Left lobe of liver (tissue), 2 donors: ENCODE measurements around the gene GALNTL6. TPM values are rescaled to one million over a fixed set of nuclear protein-coding genes. Genes with fewer than 3 reads are reported as not detected.

Source experiments
- ATAC-seq: fragments of 200-7000 bp; cut with Tn5 transposase; one replicate; pipeline ENCODE4 v1.9.1; 2020; ENCODE audit warnings: mild to moderate bottlenecking, moderate library complexity
- DNase-seq: peaks from one replicate; pipeline ENCODE4 v3.0.0-alpha.2; 2020; ENCODE audit warnings: low spot score
- total RNA-seq: library from RNA; stranded (reverse); gene quantifications from one replicate; pipeline ENCODE4 v1.2.1, GENCODE V29; 2021
- donor health status: DM: no; HTN: no; CAD: no; lungs with moderate emphysema.
- donor health status: DM: no; HTN: yes; CAD: no.

GALNTL6 gene
- total RNA-seq, 1 donor from 2014 or later = not detected

- ATAC-seq = no peak
- no peak for DNase-seq
These were observed 360.0 kb downstream of the GALNTL6 start for GRCh38 chr4:172173206-172173605.

DNA sequence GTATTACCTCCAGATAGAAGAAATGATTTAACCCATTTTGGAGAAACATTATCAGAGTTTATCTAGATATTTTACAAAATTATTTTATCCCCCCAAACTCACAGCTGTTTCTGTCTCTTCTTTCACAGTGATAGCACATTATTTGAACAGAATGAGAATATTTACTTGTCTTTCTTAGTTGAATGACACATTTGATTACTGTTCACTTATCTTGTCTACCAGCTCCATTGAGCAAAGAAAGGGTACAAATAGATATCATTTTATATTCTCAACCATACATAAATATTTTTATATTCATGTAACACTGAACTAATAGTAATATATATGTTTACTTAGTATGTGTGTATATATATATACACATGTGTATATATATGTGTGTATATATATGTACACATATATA, 364.2 kb downstream of the GALNTL6 start:
- ATAC-seq = no peak
- no peak for DNase-seq

GRCh38 chr4:172188248-172188988, 375.2 kb downstream of the GALNTL6 start:
- DNase-seq (no peak), ATAC-seq (no peak)

DNA sequence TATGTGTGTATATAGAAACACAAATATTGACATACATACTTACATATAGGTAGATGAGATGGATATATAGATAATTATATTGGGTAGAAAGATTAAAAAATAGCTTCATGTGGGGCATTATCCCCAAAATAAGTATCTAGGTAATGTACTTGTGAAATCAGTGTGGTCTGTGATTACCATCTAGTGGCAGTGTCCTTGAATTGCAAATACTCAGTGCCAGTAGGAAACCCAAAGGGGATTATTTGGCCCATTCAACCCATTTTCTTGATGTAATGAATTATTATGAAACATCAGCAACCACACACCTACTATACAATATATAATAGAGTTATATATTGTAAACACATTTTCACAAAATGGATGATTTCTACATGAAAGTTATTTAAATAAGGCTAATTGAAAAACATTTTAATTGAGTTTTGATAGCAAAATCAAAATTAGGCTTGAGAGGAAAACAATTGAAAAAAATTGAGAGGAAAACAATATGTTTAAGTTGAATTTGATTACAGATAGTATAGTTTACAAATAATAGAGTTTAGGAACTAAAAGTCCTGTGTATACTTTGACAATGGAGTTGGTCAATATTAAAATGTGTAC, 389.4 kb downstream of the GALNTL6 start:
- ATAC-seq (peak; percentile 38), DNase-seq (no peak)

DNA sequence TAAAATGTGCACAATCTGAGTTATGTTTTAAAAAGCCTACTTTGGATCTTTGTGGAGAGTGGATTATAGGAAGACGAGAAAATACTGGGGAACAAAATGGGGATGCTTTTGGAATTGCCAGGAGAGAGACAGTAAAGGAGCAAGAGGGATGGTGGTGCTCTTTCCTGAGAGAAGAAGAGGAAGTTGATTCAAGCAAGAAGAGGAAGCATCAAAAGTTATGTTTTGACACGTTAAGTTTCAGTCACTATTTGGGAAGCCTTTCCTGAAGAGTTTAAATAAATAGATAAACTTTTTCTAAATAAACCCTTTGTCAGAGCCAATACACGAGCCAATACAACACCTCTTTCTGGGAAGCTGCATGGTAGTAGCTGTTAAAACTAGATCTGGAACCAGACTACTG, 394.1 kb downstream of the GALNTL6 start:
- ATAC-seq = no peak

DNA sequence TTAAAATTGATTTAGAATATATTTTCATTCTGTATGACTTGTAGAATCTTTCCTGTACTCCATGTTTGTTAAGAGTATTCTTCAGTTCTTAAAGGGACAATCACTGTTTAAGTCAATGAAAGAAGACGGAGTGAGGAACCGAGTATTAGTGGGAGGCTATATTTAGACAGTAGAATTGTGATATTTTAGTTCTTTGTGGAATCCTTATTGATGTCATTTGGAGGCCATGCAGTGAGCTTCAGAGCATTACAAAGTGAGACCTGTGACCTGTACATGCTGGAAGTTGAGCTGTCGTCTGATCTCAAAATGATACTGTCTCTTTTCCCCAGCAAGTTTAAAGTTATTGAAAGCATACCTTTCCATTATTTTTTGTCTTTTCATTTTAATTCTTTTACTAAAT, 394.7 kb downstream of the GALNTL6 start:
- DNase-seq = no peak
- ATAC-seq = no peak

More for the DNA sequence above, 394.1 kb downstream of the GALNTL6 start:
- DNase-seq = no peak

DNA sequence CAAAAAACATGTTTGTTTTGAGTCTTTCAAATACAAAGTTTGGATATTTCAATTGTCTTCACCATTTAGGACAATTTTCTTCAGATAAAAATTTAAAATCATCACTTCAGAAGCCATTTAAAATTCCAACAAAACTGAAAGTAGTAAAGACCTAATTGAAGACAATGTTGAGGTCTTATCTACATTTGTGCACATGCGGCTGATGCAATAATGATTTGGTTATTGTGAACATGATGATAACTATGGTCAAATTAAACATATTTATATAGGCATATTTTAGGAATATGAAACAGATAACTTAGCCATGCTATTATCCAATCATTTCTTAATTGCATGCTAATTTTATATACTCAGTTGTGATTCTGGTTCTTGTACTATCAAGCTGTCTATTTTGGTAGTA, 407.5 kb downstream of the GALNTL6 start:
- DNase-seq (no peak), ATAC-seq (no peak)

DNA sequence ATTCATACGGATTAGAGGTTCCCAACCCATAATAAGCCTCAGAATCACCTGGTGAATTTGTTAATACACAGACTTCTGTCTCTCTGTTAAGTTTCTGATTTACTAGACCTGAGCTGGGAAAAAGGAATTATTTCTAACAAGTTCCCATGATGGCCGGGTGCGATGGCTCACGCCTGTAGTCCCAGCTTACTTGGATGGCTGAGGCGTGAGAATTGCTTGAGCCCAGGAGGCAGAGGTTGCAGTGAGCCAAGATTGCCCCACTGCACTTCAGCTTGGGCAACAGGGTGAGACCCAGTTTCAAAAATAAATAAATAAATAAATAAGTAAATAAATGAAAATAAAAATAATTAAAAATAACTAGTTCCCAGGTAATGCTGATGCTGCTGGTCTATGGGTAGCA, 412.3 kb downstream of the GALNTL6 start:
- no peak for DNase-seq
- no peak for ATAC-seq

- DNase-seq (no peak), ATAC-seq (no peak)
These were observed 419.8 kb downstream of the GALNTL6 start for GRCh38 chr4:172232966-172233365.

DNA sequence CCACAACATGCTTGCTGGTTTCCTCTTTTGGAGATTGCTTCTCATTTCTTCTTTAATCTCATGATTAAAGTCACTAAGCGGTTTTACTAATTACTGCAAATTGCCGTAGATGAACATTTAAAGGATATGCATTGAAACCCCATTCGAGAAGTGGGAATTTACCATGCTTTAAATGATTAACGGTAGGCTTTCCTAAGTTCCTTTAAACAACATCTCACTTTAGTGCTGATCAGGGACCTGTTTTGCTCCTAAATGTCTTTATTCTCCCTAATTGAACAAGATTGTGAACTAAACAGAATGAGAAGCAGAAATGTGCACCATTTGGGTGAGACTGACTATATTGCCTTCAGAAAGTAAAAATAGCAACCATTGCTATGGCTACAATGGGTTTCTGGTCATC, 430.3 kb downstream of the GALNTL6 start:
- DNase-seq = no peak
- no peak for ATAC-seq

DNA sequence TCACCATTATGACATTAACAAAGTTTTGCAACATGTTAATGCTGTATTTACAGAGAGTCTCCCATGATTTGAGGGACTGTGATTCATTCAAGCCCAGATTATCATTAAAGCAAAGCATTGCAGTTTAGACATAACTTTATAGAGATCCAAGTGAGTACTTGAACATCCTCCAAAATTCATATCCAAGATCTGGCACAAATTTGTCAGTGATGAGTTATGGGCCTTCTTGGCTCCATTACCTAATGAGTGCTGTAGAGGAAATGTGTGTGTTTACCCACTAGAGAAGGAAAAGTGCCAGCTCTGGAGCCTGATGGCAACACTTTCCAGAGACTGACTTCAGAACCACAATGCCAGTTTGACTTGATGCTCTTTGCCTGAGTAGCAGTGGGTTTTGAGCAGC, 432.3 kb downstream of the GALNTL6 start:
- DNase-seq (no peak), ATAC-seq (no peak)

GRCh38 chr4:172253409-172253808, 440.2 kb downstream of the GALNTL6 start:
- ATAC-seq = no peak
- DNase-seq = no peak

DNA sequence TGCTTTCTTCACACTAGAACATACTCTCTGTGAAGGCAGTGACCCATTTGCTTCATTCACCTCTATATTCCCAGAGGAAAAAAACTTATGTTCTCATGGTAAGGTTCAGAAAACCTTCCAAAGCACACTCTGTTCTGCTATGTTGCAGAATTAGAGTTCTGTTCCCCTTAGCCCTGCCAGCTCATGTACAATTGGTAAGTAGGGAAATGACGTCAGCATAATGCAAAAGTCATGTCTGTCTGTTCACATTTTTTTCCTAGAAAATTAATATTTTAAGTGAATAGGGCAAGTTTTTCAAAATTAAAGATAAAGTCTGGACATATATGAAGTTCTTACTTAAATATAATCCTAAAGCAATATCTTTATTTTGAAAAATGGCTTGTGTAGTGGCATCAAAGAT, 443.6 kb downstream of the GALNTL6 start:
- ATAC-seq (no peak), DNase-seq (no peak)

DNA sequence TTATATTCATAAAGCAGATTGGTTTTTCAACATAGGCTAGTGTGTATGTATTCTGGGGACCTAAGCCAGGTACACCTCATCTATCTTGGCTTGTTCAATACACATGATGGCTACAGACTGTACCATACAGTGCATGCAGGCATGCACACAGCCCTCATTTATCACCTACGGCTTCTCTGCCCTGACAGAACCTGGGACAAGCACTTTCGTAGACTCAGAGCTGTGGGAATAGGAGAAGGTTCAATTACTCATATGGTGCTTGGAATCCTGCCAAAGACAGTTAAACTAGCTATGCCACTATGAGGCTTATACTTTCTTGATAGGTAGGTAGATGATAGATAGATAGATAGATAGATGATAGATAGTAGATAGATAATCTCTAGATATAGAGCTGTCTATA, 457.2 kb downstream of the GALNTL6 start:
- no peak for ATAC-seq
- DNase-seq = no peak

DNA sequence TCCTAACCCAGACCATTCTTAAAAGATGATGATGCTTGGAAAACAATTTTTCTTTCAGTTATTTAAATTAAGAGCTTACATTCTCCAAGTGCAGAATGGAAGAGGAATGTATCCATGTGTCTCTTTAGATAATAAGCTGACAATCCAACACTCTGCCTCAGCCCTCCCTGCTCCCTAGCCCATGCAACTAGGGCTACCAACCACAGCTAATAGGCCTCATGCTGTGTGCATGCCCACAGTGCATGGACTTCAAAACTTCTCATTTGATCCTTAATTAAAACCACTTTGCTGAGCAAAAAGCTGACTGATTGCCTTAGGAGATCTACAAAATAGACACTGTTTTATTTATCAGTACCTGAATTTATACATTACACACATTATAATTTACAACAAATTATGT, 473.9 kb downstream of the GALNTL6 start:
- DNase-seq = no peak
- ATAC-seq = no peak

DNA sequence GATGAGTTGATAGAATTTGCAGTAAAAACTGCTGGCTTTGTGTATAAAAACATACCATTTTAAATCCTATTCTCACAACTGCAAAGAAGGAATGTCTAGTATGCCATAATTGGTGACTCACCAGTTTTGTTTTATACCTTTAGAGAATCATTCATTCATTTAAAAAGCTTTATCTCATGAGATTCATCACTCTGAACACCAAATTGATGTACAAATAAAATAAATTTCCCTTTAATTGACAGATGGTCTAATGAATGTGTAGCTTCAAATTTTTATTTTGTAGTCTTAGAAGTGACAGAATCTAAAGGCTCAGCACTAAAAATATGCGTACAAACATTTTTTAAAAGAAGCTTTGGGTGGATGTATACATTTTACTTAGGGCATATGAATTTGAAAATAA, 492.5 kb downstream of the GALNTL6 start:
- ATAC-seq = no peak
- DNase-seq = no peak

GRCh38 chr4:172308078-172308477, 494.9 kb downstream of the GALNTL6 start:
- ATAC-seq (no peak), DNase-seq (no peak)

DNA sequence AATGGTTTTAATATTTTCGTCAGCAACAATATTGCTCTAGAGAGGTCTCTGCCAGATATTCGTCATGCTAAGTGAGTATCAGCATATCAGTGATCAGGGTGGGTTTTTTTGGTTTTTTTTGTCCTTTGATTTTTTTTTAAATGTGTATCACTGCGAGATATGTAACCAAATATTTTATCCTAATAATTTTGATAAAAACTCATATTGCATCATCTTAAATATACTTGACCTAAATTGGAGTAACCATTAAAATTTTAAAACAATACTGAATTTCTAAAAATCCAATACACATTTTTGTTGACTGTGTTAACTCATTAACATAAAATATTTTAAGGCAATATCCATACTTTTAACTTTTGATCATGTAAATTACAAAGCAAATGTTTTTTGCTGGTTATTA, 498.5 kb downstream of the GALNTL6 start:
- no peak for ATAC-seq
- DNase-seq = no peak

DNA sequence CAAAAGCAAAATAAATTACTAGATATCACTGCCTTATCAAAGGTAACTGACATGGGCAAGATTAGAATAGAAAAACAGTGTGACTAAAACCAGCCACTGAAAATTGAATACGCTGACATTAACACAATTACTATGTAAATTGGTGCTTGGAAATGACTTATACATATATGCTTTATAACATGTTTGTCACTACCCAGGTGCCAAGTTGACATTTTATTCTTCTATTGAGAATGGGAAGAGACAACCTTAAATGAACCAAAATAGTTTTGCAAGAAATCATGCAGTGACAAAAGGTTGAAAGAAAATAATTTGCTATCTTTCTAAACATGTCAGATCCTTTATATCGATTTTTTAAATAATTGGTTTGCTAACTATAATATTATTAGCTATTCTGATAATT, 510.1 kb downstream of the GALNTL6 start:
- ATAC-seq = no peak

DNA sequence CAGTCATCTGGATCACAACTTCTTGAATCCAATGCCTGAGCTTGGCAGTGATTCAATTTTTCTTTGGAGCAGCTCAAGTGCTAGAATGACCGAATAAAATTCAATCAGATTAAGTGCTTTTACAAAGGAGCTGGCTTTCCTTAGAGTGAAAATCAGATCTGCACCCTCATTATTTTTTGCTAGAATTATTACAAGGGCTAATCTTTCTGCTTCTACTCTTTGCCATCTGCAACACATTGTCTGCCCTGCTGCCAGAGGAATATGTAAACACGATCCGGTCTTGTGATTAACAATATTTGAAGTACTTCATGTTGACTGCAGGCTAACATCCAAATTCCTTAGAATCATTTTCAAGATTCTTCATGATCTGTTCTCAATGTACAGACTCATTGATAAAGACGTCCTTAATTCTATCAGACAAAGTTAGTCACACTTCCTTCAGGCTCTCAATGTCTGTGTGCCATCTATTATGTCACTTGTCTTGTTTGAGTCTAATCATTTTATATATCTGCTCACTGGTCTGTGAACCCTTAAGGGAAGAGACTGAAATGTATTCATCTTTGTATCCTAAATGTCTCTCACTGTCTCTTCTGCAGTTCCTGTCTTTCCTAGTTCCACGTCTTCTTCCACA, 531.2 kb downstream of the GALNTL6 start:
- ATAC-seq = no peak

More for the DNA sequence above, 510.1 kb downstream of the GALNTL6 start:
- no peak for DNase-seq

GRCh38 chr4:172348426-172348825, 535.2 kb downstream of the GALNTL6 start:
- ATAC-seq = no peak
- no peak for DNase-seq

More for the DNA sequence above, 531.2 kb downstream of the GALNTL6 start:
- no peak for DNase-seq

DNA sequence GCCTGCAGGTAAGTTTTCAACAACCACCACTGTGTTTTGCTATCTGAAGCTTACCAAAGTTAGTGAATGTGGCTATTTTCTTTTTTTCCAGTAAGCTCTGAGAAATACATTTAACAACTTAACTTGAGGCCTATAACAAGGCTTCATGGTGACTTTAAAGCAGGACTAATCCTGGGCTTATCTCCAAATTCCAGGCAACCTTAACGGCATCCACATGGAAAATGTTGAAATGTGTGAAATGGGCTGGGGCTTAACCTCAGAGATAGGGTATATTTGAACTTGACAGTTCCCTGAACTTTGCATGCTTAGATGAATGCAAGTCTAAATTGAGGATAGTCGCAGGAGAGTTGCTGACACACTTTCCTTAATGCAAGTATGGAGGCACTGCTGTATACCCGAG, 539.2 kb downstream of the GALNTL6 start:
- ATAC-seq (no peak), DNase-seq (no peak)
